Measurements from ENCODE around the gene ZMIZ1. TPM values are rescaled to one million over a fixed set of nuclear protein-coding genes. Genes with fewer than 3 reads are reported as not detected.

Gene ZMIZ1
- total RNA-seq, 4 donors from 2014 or later = 58.1 to 87.4 (median 74.2) TPM

DNA sequence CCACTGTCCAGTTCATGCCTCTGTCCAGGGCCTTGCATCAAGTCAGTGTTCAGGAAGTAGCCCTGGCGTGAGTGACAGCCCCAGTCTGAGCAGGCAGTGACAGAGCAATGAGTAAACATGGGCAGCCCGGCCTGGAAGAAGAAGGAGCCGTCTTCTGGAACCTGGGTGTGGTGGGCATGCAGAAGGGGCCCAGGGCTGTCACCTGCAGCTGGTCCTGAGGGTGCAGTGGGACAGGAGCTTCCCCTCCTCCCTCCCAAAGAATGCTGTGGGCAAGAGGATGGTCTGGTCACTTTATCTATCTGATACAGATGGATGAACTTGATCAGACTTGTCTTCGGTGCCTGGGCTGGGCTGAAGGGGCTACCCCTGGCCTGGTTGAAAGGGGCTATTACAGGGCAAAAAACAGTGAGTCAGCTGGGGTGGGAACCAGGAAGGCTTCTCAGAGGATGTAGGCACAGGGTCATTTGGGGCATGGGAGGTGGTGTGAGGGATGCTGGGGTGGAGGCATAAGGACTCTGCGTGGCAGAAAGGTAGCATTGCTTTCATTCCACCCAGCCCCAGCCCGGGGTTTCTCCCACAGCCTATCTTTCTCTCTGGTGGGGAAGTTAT, 235.8 kb downstream of the ZMIZ1 start:
- no peak overlapping the region for H3K4me3 ChIP-seq (ENCODE audit: low read depth, poor library complexity, severe bottlenecking)
- no peak for TF ChIP-seq CTCF (IDR thresholded peaks at IDR 0.05)
- no peak for TF ChIP-seq POLR2A (IDR thresholded peaks at IDR 0.05)
- 82 to 94% methylated on average over 4 to 6 of the region's 6 CpGs for whole genome bisulfite sequencing, 2 donors
- DNase-seq (ENCODE audit: low spot score in 2 of 2) = no peak
- intact Hi-C loops (cut with DNase I; ENCODE audit: low total_unique reads) = no loop called here

- no peak overlapping the region for H3K4me3 ChIP-seq (ENCODE audit: low read depth, poor library complexity, severe bottlenecking)
- WGBS, 2 donors = 81 to 86% methylated on average over 7 to 8 of the region's 8 CpGs
- TF ChIP-seq POLR2A (IDR thresholded peaks at IDR 0.05) (no peak), CTCF (IDR thresholded peaks at IDR 0.05) (no peak)
- DNase-seq (ENCODE audit: low spot score in 2 of 2) = no peak
- intact Hi-C loops (cut with DNase I; ENCODE audit: low total_unique reads) = no loop called here
Measured at GRCh38 chr10:79305515-79305914, 236.7 kb downstream of the ZMIZ1 start.

DNA sequence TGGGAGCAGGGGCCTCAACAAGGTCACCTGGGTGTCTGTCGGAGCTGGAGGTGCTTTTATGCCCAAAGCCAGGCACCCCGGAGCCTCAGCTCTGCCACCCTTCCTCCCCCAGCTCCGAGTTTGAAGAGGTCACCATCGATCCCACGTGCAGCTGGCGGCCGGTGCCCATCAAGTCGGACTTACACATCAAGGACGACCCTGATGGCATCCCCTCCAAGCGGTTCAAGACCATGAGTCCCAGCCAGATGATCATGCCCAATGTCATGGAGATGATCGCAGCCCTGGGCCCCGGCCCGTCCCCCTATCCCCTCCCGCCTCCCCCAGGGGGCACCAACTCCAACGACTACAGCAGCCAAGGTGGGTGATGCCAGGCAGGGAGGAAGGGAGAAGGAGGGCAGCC, 237.2 kb downstream of the ZMIZ1 start:
- no peak for DNase-seq (ENCODE audit: low spot score in 2 of 2)
- no peak overlapping the region for H3K4me3 ChIP-seq (ENCODE audit: low read depth, poor library complexity, severe bottlenecking)
- TF ChIP-seq POLR2A (IDR thresholded peaks at IDR 0.05) (no peak), CTCF (IDR thresholded peaks at IDR 0.05) (no peak)
- WGBS, 2 donors = 89 to 93% methylated on average over 15 of the region's 15 CpGs
- intact Hi-C loops (cut with DNase I; ENCODE audit: low total_unique reads) = no loop called here

- no peak for TF ChIP-seq POLR2A (IDR thresholded peaks at IDR 0.05)
- TF ChIP-seq CTCF (IDR thresholded peaks at IDR 0.05) = no peak
- 95 to 98% methylated on average over 5 to 8 of the region's 8 CpGs for whole genome bisulfite sequencing, 2 donors
- no peak for DNase-seq (ENCODE audit: low spot score in 2 of 2)
- no peak overlapping the region for H3K4me3 ChIP-seq (ENCODE audit: low read depth, poor library complexity, severe bottlenecking)
- intact Hi-C loops (cut with DNase I; ENCODE audit: low total_unique reads) = no loop called here
Measured at GRCh38 chr10:79306644-79307220, 238.0 kb downstream of the ZMIZ1 start.

- TF ChIP-seq CTCF (IDR thresholded peaks at IDR 0.05) = no peak
- TF ChIP-seq POLR2A (IDR thresholded peaks at IDR 0.05) = no peak
- intact Hi-C loops (cut with DNase I; ENCODE audit: low total_unique reads) = no loop called here
- no peak overlapping the region for H3K4me3 ChIP-seq (ENCODE audit: low read depth, poor library complexity, severe bottlenecking)
- 65 to 85% methylated on average over 7 of the region's 7 CpGs for WGBS, 2 donors
- no peak for DNase-seq (ENCODE audit: low spot score in 2 of 2)
Measured at GRCh38 chr10:79308016-79308415, 239.2 kb downstream of the ZMIZ1 start.

Data from lower leg skin (tissue), 4 donors.